SKM-1 treated with dmso at 0.1 percent for 144 hours (cell line): ENCODE data around the gene XPNPEP2.

Experiments used
- DNase-seq: peaks from one replicate; lab custom pipeline; 2025; ENCODE audit not compliant: unreplicated experiment; lab: John Stamatoyannopoulos, UW

XPNPEP2 gene

DNA sequence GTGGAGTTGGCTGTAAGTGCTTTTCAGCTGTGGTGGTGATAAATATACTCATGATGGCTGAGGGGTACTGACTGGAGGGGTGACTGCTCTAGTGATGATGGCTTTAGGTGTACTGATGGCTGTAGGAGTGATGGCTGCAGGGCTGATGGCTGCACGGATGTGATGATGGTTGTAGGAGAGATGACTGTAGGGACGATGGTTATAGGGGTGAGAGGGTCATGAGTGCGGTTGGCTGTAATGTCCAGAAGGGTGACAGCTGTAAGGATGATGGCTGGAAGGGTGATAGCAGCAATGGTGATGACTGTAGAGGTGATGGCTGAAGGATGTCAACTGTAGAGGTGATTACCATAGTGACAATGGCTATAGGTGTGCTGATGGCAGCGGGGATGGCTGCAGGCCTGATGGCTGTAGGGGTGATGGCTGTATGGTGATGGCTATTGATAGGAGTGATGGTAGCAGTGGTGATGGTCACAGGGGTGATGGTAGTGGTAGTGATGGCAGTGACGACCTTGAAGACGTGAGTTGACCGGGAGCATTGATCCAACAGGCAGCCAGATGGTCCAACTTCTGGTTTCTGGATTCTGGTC, 40.4 kb downstream of the XPNPEP2 start:
- no peak for DNase-seq

GRCh38 chrX:129779747-129780146, 41.0 kb downstream of the XPNPEP2 start, which contains the start of gene SASH3:
Gene SASH3, plus strand, starts transcription at chrX:129779949. Its CDS starts 149 bp downstream, at chrX:129780098.
- DNase-seq, result peak; percentile 80

DNA sequence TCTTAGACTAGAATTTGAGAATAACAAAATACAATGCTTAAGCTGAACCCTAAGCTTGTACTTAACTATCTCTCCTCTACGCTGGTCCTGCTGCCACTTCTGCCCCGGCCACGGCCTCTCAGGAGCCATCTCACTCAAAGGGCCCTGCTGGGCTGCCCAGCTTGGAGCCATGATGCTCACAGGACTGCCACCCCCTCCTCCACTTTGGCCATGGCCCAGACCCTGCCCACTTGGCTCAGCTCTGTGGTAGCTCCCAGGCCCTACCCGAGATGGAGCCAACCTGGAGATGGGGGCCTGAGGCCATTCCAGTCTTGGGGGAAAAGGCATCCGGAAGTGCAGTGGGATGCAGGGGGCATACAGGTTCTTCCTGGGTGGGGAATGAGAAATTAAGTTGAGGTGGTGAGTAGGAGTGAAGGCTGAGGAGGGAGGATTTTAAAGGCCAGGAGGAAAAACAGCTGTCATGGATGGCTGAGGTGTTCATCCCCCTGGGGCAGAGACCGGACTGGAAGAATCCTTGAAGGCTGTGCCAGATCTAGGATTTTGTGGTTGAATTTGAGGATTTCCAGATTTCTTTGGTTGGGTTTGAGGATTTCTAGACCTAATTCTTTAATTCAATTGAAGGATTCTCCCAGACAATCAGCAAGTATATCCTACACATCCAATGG, 41.8 kb downstream of the XPNPEP2 start:
- no peak for DNase-seq

DNA sequence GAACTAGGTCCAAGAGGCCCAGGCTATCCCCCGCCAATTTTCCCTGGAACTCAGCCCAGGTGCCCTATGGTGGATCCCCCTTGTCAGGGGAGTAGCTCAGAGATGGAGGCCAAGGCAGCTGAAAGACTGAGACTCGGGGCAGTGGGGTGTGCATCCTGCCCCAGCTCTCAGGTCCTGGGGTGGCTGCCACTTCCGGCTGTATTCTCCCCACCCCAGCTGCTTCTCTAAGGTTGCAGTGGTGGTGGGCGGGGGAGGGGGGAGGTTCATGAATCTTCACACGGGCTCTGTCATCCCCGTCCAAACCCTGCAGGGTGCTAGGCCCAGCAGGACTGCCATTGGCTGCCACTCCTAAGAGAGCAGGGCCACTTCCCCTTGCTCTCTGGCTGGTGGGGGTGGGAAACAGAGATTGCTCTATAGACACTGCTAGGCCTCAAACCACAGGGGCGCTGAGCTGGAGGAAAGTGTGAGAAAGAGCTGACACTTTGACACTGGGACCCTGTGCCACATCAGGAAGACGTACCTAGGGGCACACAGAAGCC, 42.4 kb downstream of the XPNPEP2 start:
- peak; percentile 71 for DNase-seq

DNA sequence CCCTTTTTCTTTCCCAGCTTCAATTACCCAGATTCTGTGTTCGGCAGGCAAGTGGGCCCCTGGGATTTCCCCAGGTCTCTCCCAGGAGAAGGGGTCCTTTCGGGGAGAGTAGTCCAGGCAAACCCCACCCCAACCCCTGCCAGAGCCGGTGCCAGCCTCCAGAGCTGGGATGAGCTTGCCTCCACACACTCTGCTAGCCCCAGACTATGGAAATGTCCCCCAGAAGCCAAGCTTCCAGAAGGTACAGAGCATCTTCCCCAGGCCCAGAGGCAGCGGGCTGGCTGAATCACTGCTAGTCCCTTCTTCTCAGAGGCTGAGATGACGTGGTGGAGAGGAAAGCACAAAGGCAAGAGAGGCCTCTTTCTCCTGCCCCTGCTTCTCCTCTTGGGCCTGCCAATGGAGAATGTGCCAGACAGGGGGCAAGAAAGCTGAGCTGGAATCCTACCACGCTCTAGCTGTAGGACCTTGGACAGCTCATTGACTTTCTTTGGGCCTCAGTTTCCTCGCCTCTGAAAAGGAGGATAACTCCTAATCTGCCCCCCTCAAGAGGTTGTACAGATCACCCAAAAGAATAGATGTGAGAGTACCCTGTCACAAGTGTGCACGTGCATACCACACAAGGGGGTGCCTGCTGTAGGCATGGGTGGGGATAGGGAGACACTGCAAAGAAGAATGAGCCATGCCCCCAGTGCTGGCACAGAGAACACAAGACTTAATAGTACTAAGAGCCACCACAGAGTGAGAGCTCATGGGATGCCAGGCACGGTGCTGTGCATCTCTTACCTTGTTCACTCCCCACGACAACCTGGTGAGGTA, 43.1 kb downstream of the XPNPEP2 start:
- no peak for DNase-seq

GRCh38 chrX:129782706-129783105, 43.9 kb downstream of the XPNPEP2 start:
- no peak for DNase-seq

DNA sequence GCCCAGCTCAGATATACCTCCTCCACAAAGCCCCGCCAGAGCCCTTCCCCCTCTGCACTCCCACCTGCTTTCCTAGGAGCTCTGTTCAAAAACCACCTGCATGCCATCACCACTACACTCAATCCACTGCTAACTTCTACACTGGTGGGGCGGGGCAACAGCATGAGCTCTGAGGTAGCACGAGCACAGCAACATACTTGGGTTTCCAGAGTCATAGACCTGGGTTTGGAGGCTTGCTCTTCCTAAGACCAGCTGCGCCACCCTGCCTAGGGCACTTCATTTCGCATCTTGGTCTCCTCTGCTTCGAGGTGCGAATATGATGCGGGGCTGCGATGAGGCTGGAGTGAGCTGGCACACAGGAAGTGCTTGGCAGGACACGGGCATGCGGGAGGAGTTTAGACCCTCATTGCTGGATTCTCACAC, 44.5 kb downstream of the XPNPEP2 start:
- no peak for DNase-seq

- no peak for DNase-seq
Measured at GRCh38 chrX:129784371-129784770, 45.6 kb downstream of the XPNPEP2 start.

DNA sequence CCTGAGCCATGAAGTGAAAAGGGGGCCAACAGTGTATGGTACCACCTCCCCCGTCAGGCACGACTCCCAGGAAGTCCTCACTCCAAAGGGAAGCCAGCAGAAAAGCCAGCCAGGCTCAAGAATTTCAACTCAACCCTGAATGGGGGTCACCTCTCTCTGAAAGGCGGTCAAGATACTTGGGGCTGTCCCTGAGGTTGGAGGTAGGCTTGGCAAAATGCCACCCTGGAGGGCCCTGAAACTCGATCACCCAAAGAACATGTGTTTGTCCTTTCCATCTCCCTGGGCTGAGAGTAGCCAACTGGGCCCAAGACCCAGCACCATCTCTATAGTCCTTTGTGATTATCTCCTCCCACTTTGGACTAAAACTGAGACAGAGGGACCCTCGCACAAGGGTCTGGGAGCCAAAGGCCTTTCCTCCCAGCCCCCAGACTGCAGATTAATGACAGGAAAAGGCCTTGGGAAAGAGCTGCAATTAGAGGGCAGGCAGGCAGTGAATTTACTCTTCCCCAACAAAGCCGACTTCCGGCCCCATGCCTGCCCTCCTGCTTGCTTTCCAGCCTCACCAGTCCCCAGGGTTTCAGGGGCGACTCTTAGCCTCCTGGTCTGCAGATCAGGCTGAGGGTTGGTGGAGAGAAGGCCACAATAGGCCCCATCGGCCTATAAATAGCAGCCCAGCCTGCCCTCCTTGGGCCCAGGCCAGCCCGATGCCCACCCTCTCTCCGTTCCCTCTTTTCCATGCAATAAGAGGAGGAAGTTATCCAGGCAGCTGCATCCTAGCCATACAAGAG, 46.6 kb downstream of the XPNPEP2 start:
- no peak for DNase-seq

- peak; percentile 50 for DNase-seq
Measured at GRCh38 chrX:129786210-129786651, 47.5 kb downstream of the XPNPEP2 start.

DNA sequence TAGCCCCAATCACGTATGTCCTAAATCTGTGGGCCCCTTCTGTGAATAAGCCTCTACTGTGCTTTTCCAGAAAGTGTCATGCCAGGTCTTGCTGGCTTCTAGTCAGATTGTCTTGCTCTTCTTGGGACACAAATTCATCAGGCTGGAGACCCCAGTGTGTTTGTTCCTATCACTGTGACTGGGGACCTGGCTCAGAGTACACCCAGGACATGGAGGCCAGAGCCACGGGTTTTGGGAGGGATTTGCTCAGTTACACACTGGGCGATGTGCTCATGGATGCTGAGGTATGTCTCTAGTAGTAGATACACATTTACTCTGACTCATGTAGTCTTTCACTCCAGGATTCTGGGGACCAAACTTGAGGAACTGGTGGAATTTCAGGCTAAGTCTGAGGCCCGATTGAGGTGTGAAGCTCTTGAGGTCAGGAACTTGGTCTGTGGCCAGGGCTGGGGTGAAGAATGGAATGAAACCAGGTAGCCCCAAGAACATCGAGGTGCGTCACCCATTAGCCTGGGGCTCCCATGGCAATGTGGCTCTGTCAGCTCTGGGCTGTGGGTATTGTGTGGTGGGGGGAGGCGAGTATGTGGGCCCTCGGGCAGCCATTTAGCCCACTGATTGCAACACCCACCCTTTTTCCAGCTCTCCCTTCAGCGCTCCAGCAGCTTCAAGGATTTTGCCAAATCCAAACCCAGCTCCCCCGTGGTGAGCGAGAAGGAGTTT, 48.7 kb downstream of the XPNPEP2 start:
- DNase-seq, result no peak

GRCh38 chrX:129788527-129788926, 49.7 kb downstream of the XPNPEP2 start:
- no peak for DNase-seq

DNA sequence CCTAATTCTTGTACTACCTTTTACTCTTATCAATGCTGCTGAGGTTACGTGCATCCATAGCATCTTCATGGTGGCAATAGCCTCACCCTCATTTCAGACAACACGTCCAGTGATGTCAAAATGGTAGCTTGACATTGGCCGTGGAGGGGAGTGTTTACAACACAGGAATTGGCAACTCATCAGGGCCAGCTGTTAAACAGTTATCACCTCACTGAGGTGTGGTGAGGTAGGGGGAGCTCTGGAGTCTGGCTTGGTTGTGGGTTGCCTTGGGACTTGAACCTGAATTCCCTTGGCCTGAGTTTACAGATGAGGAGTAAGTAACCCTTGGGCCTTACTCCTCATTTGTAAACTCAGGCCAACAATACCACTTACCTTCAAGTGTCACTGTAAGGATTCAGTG, 51.4 kb downstream of the XPNPEP2 start:
- no peak for DNase-seq

DNA sequence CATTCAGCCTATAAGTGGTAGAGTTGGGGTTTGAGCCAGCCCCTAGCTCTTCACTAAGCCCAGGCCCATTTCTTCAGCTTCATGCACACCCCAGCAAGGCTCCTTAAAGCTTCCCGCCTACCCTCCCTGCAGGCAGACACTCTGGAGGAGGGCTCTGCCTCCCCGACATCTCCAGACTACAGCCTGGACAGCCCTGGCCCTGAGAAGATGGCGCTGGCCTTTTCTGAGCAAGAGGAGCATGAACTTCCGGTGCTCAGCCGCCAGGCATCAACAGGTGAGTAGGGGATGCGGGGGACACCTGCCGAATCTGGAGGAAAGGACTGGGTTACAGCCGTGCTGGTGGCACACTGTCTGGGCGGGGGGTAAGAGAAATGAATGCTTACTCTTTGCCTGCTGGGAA, 52.0 kb downstream of the XPNPEP2 start:
- DNase-seq, result no peak

DNA sequence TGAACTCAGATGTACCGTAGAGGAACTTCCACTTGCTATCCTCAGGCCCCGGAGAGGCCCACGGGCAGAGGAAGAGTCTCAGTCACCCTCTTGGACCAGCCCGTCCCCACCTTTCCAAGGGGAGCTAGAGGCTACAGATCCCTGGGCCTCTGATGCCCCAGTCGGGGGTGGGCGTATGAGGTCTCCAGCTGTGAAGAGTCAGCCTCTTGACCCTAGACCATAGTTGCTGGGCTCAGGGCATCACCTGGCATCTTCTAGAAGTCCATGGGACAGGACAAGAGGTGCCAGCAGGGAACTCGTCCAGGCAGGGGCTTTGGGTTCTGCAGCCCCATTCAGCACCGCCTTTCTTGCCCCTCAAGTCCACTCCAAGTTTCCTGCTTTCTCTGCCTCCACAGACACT, 52.6 kb downstream of the XPNPEP2 start:
- DNase-seq, result peak; percentile 14

DNA sequence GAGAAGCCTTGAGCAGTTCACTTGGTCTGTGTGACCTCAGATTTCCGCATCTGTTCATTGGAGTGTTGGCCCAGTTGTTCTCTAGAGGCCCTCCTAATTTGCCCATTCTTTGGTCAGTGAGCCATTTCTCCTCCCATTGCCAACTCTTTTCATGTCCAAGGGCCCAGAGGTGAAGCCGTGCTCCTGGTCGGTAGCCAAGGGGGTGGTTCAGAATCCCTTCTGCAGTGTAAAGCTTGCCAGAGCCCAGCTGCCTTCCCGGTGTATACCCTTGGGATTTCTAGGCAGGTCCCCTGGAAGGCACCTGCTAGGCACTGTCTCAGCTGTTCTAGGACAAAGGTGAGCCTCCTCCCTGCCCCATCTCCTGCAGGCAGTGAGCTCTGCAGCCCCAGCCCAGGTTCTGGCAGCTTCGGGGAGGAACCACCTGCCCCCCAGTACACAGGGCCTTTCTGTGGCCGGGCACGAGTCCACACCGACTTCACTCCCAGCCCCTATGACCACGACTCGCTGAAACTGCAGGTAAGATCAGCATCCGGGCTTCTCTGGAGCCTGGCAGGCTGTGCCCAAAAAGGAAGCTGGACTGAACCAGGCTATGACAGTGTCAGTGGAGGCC, 53.3 kb downstream of the XPNPEP2 start:
- DNase-seq, result no peak

- no peak for DNase-seq
Measured at GRCh38 chrX:129792586-129793291, 54.0 kb downstream of the XPNPEP2 start.

- DNase-seq, result no peak
Measured at GRCh38 chrX:129793604-129794191, 54.9 kb downstream of the XPNPEP2 start.

DNA sequence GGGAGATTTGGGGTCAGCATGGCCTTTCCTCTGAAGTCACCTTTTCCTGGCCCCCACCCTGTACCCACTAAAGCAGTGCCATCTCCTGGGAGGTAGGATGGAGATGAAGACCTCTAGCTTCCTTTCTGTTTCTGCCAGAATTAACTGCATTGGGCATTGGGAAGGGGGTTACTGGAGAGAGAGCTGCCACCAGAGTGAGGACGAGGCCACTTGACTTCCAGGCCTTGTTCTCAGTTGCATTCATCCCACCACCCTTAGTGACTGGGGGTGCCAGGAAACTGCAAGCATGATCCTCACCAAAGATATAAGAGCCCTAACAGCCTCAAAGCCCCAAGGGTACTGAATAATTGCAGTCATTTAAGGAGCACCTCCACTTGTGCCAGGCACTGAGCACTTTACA, 56.8 kb downstream of the XPNPEP2 start:
- DNase-seq, result no peak
